ENCODE data around the gene CTAGE9.

GRCh38 chr6:131717836-131718542 lies 7.2 kb upstream of the CTAGE9 start:
- TF ChIP-seq POLR2AphosphoS5 (IDR thresholded peaks at IDR 0.05) (no peak), CTCF (IDR thresholded peaks at IDR 0.05) (no peak), POLR2A (IDR thresholded peaks at IDR 0.05; ENCODE audit: low read depth) (no peak), EP300 (IDR thresholded peaks at IDR 0.05) (no peak)

All from esophagus muscularis mucosa (tissue), 4 donors.